ENCODE data around the gene POM121L12. TPM values are rescaled to one million over a fixed set of nuclear protein-coding genes. Genes with fewer than 3 reads are reported as not detected.

POM121L12 gene
- total and polyA plus RNA-seq, 4 donors: not detected

DNA sequence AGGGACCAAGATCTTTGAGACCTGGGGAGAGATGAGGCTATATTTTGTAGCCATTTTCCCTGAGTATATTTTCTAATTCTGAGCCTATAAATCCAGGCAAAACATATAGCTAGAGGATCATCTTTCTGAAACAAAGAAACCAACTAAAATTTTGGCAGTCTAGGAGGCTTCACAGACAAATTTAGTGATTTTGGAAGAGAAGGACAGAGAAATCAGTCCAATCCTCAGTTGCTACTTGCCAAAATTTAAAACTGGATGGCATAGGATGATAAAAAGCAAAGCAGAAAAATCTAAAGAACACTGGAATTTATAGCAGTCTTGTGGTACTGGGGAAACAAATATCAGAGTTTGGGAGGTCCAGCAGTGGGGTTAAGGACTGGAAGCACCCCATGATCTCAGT is 43.4 kb upstream of the POM121L12 start:
- TF ChIP-seq HNF4G (IDR thresholded peaks at IDR 0.05): no peak
- H3K9ac ChIP-seq (ENCODE audit: low read depth in 1 of 2, low read length in 2 of 2): no peak overlapping the region
- H3K27ac ChIP-seq (ENCODE audit: low read depth in 1 of 2, low read length in 2 of 2): no peak overlapping the region
- no peaks in the 10 kb centered on the region for H3K27me3 ChIP-seq (ENCODE audit: control insufficient read depth in 4 of 4, insufficient read depth in 4 of 4, low read length in 3 of 4)
- no peaks in the 10 kb centered on the region for H3K9me3 ChIP-seq (ENCODE audit: control insufficient read depth in 4 of 4, low read length in 3 of 4)
- no peak for DNase-seq (ENCODE audit: low spot score)
- H3K36me3 ChIP-seq (ENCODE audit: control insufficient read depth in 4 of 4, insufficient read depth in 3 of 4, low read depth in 1 of 4, low read length in 3 of 4): no peaks in the 10 kb centered on the region
- no peaks in the 10 kb centered on the region for H3K4me1 ChIP-seq (ENCODE audit: control insufficient read depth in 4 of 4, insufficient read depth in 4 of 4, low read length in 3 of 4)
- no peak overlapping the region for H3K4me3 ChIP-seq (ENCODE audit: low read depth in 1 of 3, low read length in 3 of 3)

DNA sequence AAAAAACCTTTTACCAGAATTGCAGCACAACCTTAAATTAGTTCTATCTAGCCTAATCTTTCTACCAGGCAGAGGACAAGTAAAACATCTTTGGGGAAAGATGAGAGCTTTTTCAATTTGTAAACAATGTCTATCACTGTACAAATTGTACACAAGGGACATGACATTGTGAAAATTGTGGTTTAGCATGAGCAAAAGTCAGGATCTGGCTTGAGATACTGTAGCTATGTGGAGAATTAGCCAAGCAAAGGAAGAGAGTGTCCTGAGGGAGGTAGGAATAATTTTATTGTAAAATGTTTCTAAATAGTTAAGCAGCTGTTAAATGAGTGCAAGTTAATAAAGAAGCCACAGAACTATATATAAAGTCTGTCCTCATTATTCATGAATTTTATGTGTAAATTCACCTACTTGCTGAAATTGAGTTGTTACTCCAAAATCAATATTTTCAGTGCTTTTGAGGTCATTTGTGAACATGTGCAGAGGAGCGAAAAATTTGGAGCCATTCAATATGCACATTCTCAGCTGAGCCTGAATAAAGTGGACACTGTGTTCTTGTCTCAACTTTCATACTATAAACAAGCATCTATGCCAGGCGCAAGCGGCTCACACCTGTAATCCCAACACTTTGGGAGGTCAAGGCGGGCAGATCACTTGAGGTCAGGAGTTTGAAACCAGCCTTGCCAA is 42.8 kb upstream of the POM121L12 start:
- Histone ChIP-seq H3K9ac (ENCODE audit: low read depth in 1 of 2, low read length in 2 of 2) (no peak overlapping the region), H3K4me3 (ENCODE audit: low read depth in 1 of 3, low read length in 3 of 3) (no peak overlapping the region), H3K27ac (ENCODE audit: low read depth in 1 of 2, low read length in 2 of 2) (no peak overlapping the region), H3K9me3 (ENCODE audit: control insufficient read depth in 4 of 4, low read length in 3 of 4) (no peaks in the 10 kb centered on the region), H3K27me3 (ENCODE audit: control insufficient read depth in 4 of 4, insufficient read depth in 4 of 4, low read length in 3 of 4) (no peaks in the 10 kb centered on the region), H3K4me1 (ENCODE audit: control insufficient read depth in 4 of 4, insufficient read depth in 4 of 4, low read length in 3 of 4) (no peaks in the 10 kb centered on the region), H3K36me3 (ENCODE audit: control insufficient read depth in 4 of 4, insufficient read depth in 3 of 4, low read depth in 1 of 4, low read length in 3 of 4) (no peaks in the 10 kb centered on the region)
- no peak for DNase-seq (ENCODE audit: low spot score)
- no peak for TF ChIP-seq HNF4G (IDR thresholded peaks at IDR 0.05)
- TF ChIP-seq SP1 (IDR thresholded peaks at IDR 0.05): no peak
- TF ChIP-seq EGR1 (IDR thresholded peaks at IDR 0.05; ENCODE audit: low read depth in 2 of 2): no peak
- TF ChIP-seq RAD21 (IDR thresholded peaks at IDR 0.05): no peak
- TF ChIP-seq, protein P1, sequence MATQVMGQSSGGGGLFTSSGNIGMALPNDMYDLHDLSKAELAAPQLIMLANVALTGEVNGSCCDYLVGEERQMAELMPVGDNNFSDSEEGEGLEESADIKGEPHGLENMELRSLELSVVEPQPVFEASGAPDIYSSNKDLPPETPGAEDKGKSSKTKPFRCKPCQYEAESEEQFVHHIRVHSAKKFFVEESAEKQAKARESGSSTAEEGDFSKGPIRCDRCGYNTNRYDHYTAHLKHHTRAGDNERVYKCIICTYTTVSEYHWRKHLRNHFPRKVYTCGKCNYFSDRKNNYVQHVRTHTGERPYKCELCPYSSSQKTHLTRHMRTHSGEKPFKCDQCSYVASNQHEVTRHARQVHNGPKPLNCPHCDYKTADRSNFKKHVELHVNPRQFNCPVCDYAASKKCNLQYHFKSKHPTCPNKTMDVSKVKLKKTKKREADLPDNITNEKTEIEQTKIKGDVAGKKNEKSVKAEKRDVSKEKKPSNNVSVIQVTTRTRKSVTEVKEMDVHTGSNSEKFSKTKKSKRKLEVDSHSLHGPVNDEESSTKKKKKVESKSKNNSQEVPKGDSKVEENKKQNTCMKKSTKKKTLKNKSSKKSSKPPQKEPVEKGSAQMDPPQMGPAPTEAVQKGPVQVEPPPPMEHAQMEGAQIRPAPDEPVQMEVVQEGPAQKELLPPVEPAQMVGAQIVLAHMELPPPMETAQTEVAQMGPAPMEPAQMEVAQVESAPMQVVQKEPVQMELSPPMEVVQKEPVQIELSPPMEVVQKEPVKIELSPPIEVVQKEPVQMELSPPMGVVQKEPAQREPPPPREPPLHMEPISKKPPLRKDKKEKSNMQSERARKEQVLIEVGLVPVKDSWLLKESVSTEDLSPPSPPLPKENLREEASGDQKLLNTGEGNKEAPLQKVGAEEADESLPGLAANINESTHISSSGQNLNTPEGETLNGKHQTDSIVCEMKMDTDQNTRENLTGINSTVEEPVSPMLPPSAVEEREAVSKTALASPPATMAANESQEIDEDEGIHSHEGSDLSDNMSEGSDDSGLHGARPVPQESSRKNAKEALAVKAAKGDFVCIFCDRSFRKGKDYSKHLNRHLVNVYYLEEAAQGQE (IDR thresholded peaks at IDR 0.05): no peak
- TF ChIP-seq HNF4A (conservative IDR thresholded peaks at IDR 0.05): no peak
- TF ChIP-seq, protein P2, sequence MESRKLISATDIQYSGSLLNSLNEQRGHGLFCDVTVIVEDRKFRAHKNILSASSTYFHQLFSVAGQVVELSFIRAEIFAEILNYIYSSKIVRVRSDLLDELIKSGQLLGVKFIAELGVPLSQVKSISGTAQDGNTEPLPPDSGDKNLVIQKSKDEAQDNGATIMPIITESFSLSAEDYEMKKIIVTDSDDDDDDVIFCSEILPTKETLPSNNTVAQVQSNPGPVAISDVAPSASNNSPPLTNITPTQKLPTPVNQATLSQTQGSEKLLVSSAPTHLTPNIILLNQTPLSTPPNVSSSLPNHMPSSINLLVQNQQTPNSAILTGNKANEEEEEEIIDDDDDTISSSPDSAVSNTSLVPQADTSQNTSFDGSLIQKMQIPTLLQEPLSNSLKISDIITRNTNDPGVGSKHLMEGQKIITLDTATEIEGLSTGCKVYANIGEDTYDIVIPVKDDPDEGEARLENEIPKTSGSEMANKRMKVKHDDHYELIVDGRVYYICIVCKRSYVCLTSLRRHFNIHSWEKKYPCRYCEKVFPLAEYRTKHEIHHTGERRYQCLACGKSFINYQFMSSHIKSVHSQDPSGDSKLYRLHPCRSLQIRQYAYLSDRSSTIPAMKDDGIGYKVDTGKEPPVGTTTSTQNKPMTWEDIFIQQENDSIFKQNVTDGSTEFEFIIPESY (IDR thresholded peaks at IDR 0.05): no peak
- no peak for TF ChIP-seq FOXA2 (IDR thresholded peaks at IDR 0.05)
- no peak for TF ChIP-seq FOXA1 (IDR thresholded peaks at IDR 0.05)
- TF ChIP-seq JUND (IDR thresholded peaks at IDR 0.05): no peak
- TF ChIP-seq, protein P3, sequence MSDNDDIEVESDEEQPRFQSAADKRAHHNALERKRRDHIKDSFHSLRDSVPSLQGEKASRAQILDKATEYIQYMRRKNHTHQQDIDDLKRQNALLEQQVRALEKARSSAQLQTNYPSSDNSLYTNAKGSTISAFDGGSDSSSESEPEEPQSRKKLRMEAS (IDR thresholded peaks at IDR 0.05): no peak
- TF ChIP-seq, protein P4, sequence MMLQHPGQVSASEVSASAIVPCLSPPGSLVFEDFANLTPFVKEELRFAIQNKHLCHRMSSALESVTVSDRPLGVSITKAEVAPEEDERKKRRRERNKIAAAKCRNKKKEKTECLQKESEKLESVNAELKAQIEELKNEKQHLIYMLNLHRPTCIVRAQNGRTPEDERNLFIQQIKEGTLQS (IDR thresholded peaks at IDR 0.05): no peak
- TF ChIP-seq NR2F2 (IDR thresholded peaks at IDR 0.05): no peak
- TF ChIP-seq GABPA (IDR thresholded peaks at IDR 0.05 in 1 of 2, conservative IDR thresholded peaks at IDR 0.05 in 1 of 2): no peak
- TF ChIP-seq, protein P5, sequence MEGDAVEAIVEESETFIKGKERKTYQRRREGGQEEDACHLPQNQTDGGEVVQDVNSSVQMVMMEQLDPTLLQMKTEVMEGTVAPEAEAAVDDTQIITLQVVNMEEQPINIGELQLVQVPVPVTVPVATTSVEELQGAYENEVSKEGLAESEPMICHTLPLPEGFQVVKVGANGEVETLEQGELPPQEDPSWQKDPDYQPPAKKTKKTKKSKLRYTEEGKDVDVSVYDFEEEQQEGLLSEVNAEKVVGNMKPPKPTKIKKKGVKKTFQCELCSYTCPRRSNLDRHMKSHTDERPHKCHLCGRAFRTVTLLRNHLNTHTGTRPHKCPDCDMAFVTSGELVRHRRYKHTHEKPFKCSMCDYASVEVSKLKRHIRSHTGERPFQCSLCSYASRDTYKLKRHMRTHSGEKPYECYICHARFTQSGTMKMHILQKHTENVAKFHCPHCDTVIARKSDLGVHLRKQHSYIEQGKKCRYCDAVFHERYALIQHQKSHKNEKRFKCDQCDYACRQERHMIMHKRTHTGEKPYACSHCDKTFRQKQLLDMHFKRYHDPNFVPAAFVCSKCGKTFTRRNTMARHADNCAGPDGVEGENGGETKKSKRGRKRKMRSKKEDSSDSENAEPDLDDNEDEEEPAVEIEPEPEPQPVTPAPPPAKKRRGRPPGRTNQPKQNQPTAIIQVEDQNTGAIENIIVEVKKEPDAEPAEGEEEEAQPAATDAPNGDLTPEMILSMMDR (IDR thresholded peaks at IDR 0.05; ENCODE audit: low read depth, low read length, missing input control): no peak
- WGBS: 87% methylated on average over 4 of the region's 4 CpGs
